Left ventricle myocardium inferior (tissue), 1 donor: ENCODE data around the gene RERE. TPM values are rescaled to one million over a fixed set of nuclear protein-coding genes. Genes with fewer than 3 reads are reported as not detected.

Source experiments
- DNase-seq: peaks from one replicate; pipeline ENCODE4 v3.0.0-alpha.2; 2020
- H3K27ac ChIP-seq: fragments of 200-600 bp; replicated peaks from 2 replicates; pipeline ENCODE4 v1.8.0; 2021
- H3K27me3 ChIP-seq: fragments of 200-600 bp; 2 replicates; pipeline ENCODE4 v1.8.0; 2021; ENCODE audit warnings: low read depth
- H3K36me3 ChIP-seq: fragments of 200-600 bp; 2 replicates; pipeline ENCODE4 v1.8.0; 2021
- H3K4me1 ChIP-seq: fragments of 200-600 bp; 2 replicates; pipeline ENCODE4 v1.8.0; 2021
- H3K4me3 ChIP-seq: fragments of 200-600 bp; 2 replicates; pipeline ENCODE4 v1.8.0; 2021; ENCODE audit warnings: mild to moderate bottlenecking, moderate library complexity
- H3K9me3 ChIP-seq: fragments of 200-600 bp; replicated peaks from 2 replicates; pipeline ENCODE4 v1.8.0; 2021
- intact Hi-C: fragments of 100-400 bp; cut with micrococcal nuclease; formaldehyde crosslinking; loops from one replicate; pipeline ENCODE4 v1.11.0; 2022
- total RNA-seq: library from RNA; stranded (reverse); fragmentation: NEBNext Ultra II Directional; extraction: Animal tissue kit (Norgen Biotek cat#: 25700); gene quantifications from one replicate; pipeline ENCODE4 v1.2.1, GENCODE V29; 2021
- TF ChIP-seq, protein P1 (sequence below): fragments of 200-600 bp; IDR thresholded peaks from 2 replicates; pipeline ENCODE4 v1.8.0; 2021; ENCODE audit warnings: antibody characterized with exemption, mild to moderate bottlenecking, borderline replicate concordance
- donor health status: DM: no; HTN: yes; CAD: no; lungs with severe emphysema.

RERE gene
- total RNA-seq, 1 donor from 2014 or later, result 141 TPM

DNA sequence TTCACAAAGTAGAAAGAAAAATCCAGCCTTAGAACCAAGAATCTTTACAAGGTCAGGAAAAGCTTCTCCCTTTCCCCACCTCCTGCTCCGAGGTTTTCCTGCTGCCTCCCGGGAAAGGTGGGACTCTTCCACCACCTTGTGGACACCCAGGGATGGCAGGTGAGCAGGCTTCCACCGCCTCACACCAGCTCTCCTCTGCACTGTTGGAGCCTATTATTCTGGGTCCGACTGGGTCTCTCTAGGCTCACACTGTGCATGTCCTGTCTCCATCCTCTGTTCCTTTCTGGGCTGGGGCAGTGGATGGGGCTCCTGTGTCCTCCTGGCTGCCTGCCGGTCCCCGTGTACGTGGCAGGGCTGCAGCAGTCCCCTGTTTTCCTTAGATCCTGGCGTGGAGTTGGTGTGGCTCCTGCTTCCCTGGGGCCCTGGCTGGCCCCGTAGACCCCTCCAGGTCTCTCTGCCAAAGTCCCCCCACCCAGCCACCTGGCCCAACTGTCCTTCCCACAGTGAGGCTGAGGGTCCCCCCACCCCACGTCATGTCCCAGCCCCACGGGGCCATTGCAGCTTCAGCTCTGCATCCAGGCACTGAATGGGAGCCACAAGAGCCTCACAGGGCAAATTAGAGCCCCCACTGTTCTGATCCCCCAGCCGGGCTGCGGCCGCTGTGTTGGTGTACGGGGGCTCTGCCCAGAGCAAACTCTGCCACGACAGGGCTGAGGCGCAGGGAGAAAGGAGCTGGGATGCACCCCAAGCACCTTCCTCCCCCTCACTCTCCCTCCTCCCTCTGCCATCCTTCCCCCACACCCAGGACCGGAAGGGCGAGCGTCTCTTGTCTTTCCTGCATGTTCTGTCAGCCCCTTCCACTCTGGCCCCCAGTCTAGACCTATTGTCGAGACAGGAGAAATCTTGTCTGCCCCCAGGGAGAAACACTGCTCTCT, 502.8 kb downstream of the RERE start:
- TF ChIP-seq, protein P1, sequence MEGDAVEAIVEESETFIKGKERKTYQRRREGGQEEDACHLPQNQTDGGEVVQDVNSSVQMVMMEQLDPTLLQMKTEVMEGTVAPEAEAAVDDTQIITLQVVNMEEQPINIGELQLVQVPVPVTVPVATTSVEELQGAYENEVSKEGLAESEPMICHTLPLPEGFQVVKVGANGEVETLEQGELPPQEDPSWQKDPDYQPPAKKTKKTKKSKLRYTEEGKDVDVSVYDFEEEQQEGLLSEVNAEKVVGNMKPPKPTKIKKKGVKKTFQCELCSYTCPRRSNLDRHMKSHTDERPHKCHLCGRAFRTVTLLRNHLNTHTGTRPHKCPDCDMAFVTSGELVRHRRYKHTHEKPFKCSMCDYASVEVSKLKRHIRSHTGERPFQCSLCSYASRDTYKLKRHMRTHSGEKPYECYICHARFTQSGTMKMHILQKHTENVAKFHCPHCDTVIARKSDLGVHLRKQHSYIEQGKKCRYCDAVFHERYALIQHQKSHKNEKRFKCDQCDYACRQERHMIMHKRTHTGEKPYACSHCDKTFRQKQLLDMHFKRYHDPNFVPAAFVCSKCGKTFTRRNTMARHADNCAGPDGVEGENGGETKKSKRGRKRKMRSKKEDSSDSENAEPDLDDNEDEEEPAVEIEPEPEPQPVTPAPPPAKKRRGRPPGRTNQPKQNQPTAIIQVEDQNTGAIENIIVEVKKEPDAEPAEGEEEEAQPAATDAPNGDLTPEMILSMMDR, result peak; percentile 88
- H3K4me1 ChIP-seq, result peaks cover 41% of the 10 kb centered on the region
- H3K27me3 ChIP-seq, result no peaks in the 10 kb centered on the region
- DNase-seq, result peak; percentile 63
- no peaks in the 10 kb centered on the region for H3K36me3 ChIP-seq
- no peak overlapping the region for H3K27ac ChIP-seq
- peak overlapping the region; percentile 3 for H3K4me3 ChIP-seq
- intact Hi-C loops, result loop anchor here (2.0 kb wide), 1 partner anchor 284 kb away; no protein-coding TSS in a partner anchor
- peaks cover 6% of the 10 kb centered on the region for H3K9me3 ChIP-seq

DNA sequence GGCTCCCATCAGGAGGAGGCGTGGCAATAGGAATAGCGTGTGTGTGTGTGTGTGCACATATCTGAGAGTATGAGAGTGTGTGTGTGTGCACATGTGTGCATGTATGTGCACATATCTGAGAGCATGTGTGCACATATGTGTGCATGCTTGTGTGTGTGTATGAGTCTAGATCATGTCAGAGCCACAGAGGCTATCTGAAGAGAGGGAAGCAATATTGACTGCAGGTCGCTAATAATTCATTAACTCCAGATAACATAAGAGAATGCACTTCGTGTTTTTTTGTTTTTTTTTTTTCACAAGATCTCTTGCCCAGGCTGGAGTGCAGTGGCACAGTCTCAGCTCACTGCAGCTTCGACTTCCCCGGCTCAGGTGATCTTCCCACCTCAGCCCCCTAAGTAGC, 504.2 kb downstream of the RERE start:
- H3K9me3 ChIP-seq, result peaks cover 6% of the 10 kb centered on the region
- TF ChIP-seq, protein P1, result no peak
- intact Hi-C loops, result no loop called here
- no peak overlapping the region for H3K27ac ChIP-seq
- H3K36me3 ChIP-seq, result no peaks in the 10 kb centered on the region
- H3K4me1 ChIP-seq, result peaks cover 33% of the 10 kb centered on the region
- DNase-seq, result no peak
- H3K4me3 ChIP-seq, result no peak overlapping the region
- H3K27me3 ChIP-seq, result no peaks in the 10 kb centered on the region

DNA sequence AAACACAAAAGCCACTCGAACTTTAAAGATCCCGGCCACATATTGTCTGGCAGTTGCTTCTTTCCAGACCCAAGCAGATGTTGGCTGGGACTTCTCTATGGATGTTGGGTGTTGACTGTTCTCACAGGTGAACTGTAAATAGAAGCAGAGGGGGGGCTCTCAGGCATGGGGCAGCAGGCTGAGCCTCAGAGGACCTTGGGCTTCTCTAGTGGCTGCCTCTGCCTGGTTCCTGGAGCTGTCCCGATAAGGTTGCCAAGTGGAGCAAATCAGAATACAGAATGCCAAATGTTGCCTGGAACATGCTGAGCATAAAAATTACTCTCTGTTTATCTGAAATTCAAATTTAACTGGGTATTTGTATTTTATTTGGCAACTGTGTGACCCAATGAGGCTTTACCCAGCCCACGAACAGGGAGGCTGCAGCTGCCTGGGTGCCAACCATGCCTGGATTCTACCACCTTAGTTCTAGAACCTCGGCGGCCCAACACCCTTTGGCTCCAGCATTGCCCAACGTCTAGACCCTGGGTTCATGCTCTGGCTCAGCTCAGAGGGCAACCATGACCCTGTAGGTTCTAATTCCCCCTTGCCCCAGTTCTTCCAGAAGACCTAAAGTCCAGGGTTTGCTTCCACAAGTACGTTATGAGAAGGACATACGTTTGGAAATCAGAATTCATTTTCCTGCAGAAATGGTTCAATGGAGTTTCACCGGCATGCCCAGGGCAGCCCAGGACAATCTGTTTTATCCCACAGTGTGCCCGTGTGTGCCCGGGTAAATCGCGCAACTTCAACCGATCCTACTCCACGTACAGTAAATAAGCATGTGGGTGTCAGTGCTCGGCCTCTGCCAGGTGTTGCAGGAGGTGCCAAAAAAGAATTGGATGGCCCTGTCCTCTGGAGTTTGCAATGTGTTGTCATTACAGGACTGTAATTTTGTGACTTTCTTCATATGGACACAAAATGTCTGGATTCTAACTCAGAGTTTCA, 504.9 kb downstream of the RERE start:
- H3K4me3 ChIP-seq, result no peak overlapping the region
- H3K9me3 ChIP-seq, result peaks cover 6% of the 10 kb centered on the region
- peak overlapping the region; percentile 37 for H3K27ac ChIP-seq
- H3K36me3 ChIP-seq, result no peaks in the 10 kb centered on the region
- no peaks in the 10 kb centered on the region for H3K27me3 ChIP-seq
- intact Hi-C loops, result no loop called here
- DNase-seq, result peak; percentile 31
- TF ChIP-seq, protein P1, result no peak
- H3K4me1 ChIP-seq, result peaks cover 26% of the 10 kb centered on the region

DNA sequence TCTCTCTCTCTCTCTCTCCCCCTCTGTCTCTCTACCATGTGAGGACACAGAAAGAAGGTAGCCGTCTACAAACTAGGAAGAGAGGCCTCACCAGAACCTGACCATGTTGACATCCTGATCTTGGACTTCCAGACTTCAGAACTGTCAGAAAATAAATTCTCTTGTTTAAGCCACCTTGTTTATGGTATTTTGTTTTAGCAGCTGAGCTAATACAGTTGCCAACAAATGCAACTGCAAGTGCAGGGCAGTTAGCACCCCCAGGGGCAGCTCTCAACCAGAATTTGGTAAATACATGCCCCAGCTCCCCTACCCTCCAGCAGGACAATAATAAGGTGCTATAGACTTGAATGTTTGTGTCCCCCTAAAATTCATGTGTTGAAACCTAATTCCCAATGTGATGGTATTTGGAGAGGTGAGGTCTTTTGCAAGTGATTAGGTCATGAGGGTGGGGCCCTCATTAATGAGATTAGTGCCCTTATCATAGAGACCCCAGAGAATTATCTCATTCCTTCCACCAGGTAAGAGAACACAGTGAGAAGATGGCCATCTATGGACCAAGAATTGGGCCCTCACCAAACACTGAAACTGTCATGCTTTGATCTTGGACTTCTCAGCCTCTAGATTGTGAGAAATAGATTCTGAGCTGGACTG, 506.2 kb downstream of the RERE start:
- H3K27me3 ChIP-seq, result no peaks in the 10 kb centered on the region
- intact Hi-C loops, result no loop called here
- H3K9me3 ChIP-seq, result peaks cover 6% of the 10 kb centered on the region
- DNase-seq, result no peak
- no peak overlapping the region for H3K4me3 ChIP-seq
- H3K36me3 ChIP-seq, result no peaks in the 10 kb centered on the region
- peaks cover 23% of the 10 kb centered on the region for H3K4me1 ChIP-seq
- no peak overlapping the region for H3K27ac ChIP-seq
- TF ChIP-seq, protein P1, result no peak

DNA sequence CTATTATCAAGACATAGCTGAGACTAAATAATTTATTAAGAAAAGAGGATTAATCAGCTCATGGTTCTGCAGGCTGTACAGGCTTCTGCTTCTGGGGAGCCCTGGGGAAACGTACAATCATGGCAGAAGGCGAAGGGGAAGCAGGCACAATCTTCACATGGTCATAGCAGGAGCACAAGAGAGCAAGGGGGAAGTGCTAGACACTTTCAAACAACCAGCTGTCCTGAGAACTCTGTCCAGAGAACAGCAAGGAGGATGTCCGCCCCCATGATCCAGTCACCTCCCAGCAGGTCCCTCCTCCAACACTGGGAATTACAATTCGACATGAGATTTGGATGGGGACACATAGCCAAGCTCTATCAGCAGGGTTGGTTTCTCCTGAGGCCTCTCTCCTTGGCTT, 509.8 kb downstream of the RERE start:
- intact Hi-C loops, result no loop called here
- TF ChIP-seq, protein P1, result no peak
- Histone ChIP-seq H3K36me3 (no peaks in the 10 kb centered on the region), H3K4me1 (peaks cover 12% of the 10 kb centered on the region), H3K9me3 (peaks cover 6% of the 10 kb centered on the region), H3K27ac (no peak overlapping the region), H3K27me3 (no peaks in the 10 kb centered on the region), H3K4me3 (no peak overlapping the region)
- DNase-seq, result no peak
